HG03139 (cell line): ENCODE data around the gene CSDE1.

ENCODE experiments used
- ATAC-seq: cut with Tn5 transposase; IDR thresholded peaks from one replicate; pipeline ENCODE4 v1.9.1; 2021; ENCODE audit not compliant: unreplicated experiment

CSDE1 gene

GRCh38 chr1:114668373-114668772, 89.4 kb downstream of the CSDE1 start:
- no peak for ATAC-seq

- no peak for ATAC-seq
Observed at GRCh38 chr1:114666954-114667353, 90.8 kb downstream of the CSDE1 start.
